HG03558 (cell line): Measurements from ENCODE around the gene CCL4L2.
"Not testable (repeated sequence)": the region's sequence is repeated elsewhere in the genome, so short reads cannot be mapped to it uniquely, and the experiment has no call there.

Experiments used
- ATAC-seq: cut with Tn5 transposase; IDR thresholded peaks from one replicate; pipeline ENCODE4 v1.9.1; 2021; ENCODE audit warnings: moderate number of reproducible peaks; ENCODE audit not compliant: unreplicated experiment; ENCODE audit errors: extremely low read depth

CCL4L2 gene

GRCh38 chr17:36219556-36219955 lies 8.7 kb downstream of the CCL4L2 start:
- not testable (repeated sequence) for ATAC-seq

GRCh38 chr17:36220737-36221580 lies 10.1 kb downstream of the CCL4L2 start:
- ATAC-seq: not testable (repeated sequence)

- not testable (repeated sequence) for ATAC-seq
Observed at GRCh38 chr17:36221581-36222100, 10.8 kb downstream of the CCL4L2 start.

DNA sequence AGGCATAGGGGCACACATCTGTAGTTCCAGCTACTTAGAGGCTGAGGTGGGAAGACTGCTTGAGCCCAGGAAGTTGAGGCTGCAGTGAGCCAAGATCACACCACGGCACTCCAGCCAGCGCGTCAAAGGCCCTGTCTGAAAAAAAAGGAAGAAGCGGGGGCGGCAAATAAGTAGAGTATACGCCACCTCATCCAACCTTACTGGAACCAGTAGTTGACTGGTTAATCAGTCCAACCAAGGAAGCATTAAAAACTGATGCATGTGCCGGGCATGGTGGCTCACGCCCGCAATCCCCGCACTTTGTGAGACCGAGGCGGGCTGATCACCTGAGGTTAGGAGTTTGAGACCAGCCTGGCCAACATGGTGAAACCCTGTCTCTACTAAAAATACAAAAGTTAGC lies 12.1 kb downstream of the CCL4L2 start:
- not testable (repeated sequence) for ATAC-seq

- ATAC-seq: not testable (repeated sequence)
Observed at GRCh38 chr17:36229644-36230043, 18.8 kb downstream of the CCL4L2 start.

- ATAC-seq: not testable (repeated sequence)
Observed at GRCh38 chr17:36242046-36242445, 31.2 kb downstream of the CCL4L2 start.
